GM19035 (cell line): ENCODE measurements around the gene APCDD1.
A peak's percentile ranks its signal among the peaks of the same experiment; 100 is the strongest.
"Not testable (repeated sequence)": the region's sequence is repeated elsewhere in the genome, so short reads cannot be mapped to it uniquely, and the experiment has no call there.

ENCODE experiments used
- ATAC-seq: cut with Tn5 transposase; IDR thresholded peaks from one replicate; pipeline ENCODE4 v1.9.1; 2021; ENCODE audit not compliant: unreplicated experiment

Gene APCDD1

GRCh38 chr18:10461989-10462388, 7.6 kb downstream of the APCDD1 start:
- no peak for ATAC-seq

- ATAC-seq: no peak
These were observed 8.2 kb downstream of the APCDD1 start for GRCh38 chr18:10462597-10462996.

- ATAC-seq: no peak
These were observed 8.7 kb downstream of the APCDD1 start for GRCh38 chr18:10463096-10463495.

- ATAC-seq: no peak
These were observed 9.3 kb downstream of the APCDD1 start for GRCh38 chr18:10463741-10464140.

GRCh38 chr18:10464161-10464648, 9.8 kb downstream of the APCDD1 start:
- not testable (repeated sequence) for ATAC-seq

- ATAC-seq: no peak
These were observed 10.9 kb downstream of the APCDD1 start for GRCh38 chr18:10465174-10465939.

GRCh38 chr18:10470429-10470828, 16.0 kb downstream of the APCDD1 start:
- no peak for ATAC-seq

- no peak for ATAC-seq
These were observed 17.1 kb downstream of the APCDD1 start for GRCh38 chr18:10471574-10471973.

- no peak for ATAC-seq
These were observed 18.7 kb downstream of the APCDD1 start for GRCh38 chr18:10473132-10473531.

- ATAC-seq: no peak
These were observed 19.9 kb downstream of the APCDD1 start for GRCh38 chr18:10474309-10474708.

GRCh38 chr18:10475276-10475653, 20.8 kb downstream of the APCDD1 start:
- ATAC-seq: no peak

GRCh38 chr18:10475654-10476291, 21.3 kb downstream of the APCDD1 start:
- no peak for ATAC-seq

- ATAC-seq: no peak
These were observed 21.9 kb downstream of the APCDD1 start for GRCh38 chr18:10476338-10476791.

GRCh38 chr18:10477121-10477862, 22.9 kb downstream of the APCDD1 start:
- ATAC-seq: no peak

- no peak for ATAC-seq
These were observed 23.4 kb downstream of the APCDD1 start for GRCh38 chr18:10477863-10478260.

GRCh38 chr18:10481831-10482230, 27.4 kb downstream of the APCDD1 start:
- no peak for ATAC-seq

- peak; percentile 12 for ATAC-seq
These were observed 28.0 kb downstream of the APCDD1 start for GRCh38 chr18:10482363-10482984.

GRCh38 chr18:10482985-10483949, 28.8 kb downstream of the APCDD1 start:
- peak; percentile 84 for ATAC-seq

- ATAC-seq: no peak
These were observed 31.0 kb downstream of the APCDD1 start for GRCh38 chr18:10485475-10485874.

- ATAC-seq: no peak
These were observed 31.9 kb downstream of the APCDD1 start for GRCh38 chr18:10486362-10486761.
